ENCODE measurements around the gene B3GAT1. TPM values are rescaled to one million over a fixed set of nuclear protein-coding genes. Genes with fewer than 3 reads are reported as not detected.
"Not testable (repeated sequence)": the region's sequence is repeated elsewhere in the genome, so short reads cannot be mapped to it uniquely, and the experiment has no call there.

B3GAT1 gene
- total and polyA plus RNA-seq, 5 donors, result 0.08 to 0.32 (median 0.23) TPM; not detected in 1

DNA sequence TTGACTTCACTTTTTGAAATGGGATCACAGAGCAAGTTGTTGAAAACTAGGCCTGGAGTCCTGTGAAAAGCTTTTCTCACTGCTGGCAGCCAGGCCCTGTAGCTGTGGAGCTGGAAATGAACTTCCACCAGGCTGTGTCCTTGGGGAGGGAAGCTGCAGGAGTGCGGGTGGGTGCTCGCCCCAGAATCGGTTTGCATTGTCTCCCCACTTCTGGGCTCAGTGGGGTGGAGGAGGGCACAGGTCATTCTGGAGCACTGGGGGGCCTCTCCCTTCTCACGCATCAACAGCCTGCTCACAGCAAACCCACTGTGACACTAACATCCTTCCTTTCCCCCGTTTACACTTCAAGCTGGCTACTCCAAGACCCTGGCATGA, 65.1 kb downstream of the B3GAT1 start:
- intact Hi-C loops (cut with DNase I), result no loop called here
- ATAC-seq, result no peak
- DNase-seq, result no peak
- Histone ChIP-seq H3K4me1 (ENCODE audit: control insufficient read depth, insufficient read depth, low read length) (no peaks in the 10 kb centered on the region), H3K27ac (ENCODE audit: low read length) (no peak overlapping the region), H3K4me3 (ENCODE audit: low read length) (no peak overlapping the region), H3K9me3 (ENCODE audit: control insufficient read depth, low read length) (no peaks in the 10 kb centered on the region), H3K27me3 (ENCODE audit: control insufficient read depth, insufficient read depth) (no peaks in the 10 kb centered on the region)
- 72% methylated on average over 5 of the region's 5 CpGs for whole genome bisulfite sequencing

DNA sequence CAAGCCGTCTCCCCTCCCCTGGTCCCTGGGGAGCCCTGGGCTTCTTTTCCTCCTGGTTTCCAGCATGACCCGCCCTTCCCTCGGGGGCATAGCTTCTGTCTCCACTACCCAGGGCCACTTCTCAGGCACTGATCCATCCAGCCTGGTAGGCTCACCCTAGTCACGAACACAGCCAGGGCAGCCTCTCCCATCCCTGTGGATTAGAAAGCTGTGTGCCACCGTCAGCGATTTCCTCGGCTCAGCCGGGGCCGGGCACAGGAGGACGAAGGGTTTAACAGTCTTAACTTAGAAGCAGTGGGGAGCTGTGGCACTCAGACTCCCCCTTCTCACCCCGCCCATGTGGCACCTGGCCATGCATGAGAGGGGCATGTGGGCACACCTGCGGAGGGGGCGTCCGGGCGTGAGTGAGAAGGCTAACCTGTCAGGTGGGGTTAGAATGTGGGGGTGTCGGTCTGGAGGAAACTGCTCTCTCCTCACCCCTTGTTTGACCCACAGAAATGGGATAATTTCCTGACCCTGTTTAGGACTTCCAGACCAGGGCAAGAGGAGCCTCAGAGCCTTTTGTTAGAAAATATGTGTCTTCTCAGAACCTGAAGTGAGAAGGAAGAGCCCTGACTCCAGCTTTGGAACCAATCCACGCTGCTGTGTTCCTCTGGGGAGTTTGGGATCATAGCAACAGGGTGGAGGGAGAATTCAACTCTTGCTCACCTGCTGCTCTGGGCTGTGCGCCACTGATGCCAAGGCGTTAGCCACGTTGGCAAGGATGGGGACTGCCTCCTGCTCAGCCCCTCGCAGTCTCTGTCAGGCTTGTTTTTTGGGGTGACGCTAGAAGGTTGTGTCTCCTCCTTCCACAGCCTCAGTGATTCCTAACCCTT, 65.7 kb downstream of the B3GAT1 start:
- intact Hi-C loops (cut with DNase I), result no loop called here
- ATAC-seq, result no peak
- Histone ChIP-seq H3K4me3 (ENCODE audit: low read length) (no peak overlapping the region), H3K9me3 (ENCODE audit: control insufficient read depth, low read length) (no peaks in the 10 kb centered on the region), H3K27me3 (ENCODE audit: control insufficient read depth, insufficient read depth) (no peaks in the 10 kb centered on the region), H3K27ac (ENCODE audit: low read length) (no peak overlapping the region), H3K4me1 (ENCODE audit: control insufficient read depth, insufficient read depth, low read length) (no peaks in the 10 kb centered on the region)
- no peak for DNase-seq
- WGBS, result 76% methylated on average over 22 of the region's 22 CpGs

DNA sequence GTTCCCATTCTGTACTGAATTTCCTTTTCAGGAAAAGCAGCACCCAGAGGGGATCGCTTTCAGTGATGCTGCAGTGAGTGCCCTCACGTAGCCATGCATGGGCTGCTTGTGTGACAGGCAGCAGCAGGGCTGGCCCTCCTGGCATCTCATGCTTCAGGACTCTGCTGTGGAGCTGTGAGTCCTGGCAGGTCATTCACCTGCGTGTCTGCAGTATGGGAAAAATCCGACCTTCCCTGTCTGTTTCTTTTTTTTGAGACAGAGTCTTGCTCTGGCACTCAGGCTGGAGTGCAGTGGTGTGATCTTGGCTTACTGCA, 66.8 kb downstream of the B3GAT1 start:
- intact Hi-C loops (cut with DNase I), result no loop called here
- ATAC-seq, result no peak
- H3K4me3 ChIP-seq (ENCODE audit: low read length), result no peak overlapping the region
- H3K9me3 ChIP-seq (ENCODE audit: control insufficient read depth, low read length), result no peaks in the 10 kb centered on the region
- no peak for DNase-seq
- H3K27ac ChIP-seq (ENCODE audit: low read length), result no peak overlapping the region
- H3K4me1 ChIP-seq (ENCODE audit: control insufficient read depth, insufficient read depth, low read length), result no peaks in the 10 kb centered on the region
- WGBS, result 69% methylated on average over 4 of the region's 4 CpGs
- no peaks in the 10 kb centered on the region for H3K27me3 ChIP-seq (ENCODE audit: control insufficient read depth, insufficient read depth)

GRCh38 chr11:134344497-134345236, 67.4 kb downstream of the B3GAT1 start:
- not testable (repeated sequence) for H3K27me3 ChIP-seq (ENCODE audit: control insufficient read depth, insufficient read depth); H3K4me3 ChIP-seq (ENCODE audit: low read length)

DNA sequence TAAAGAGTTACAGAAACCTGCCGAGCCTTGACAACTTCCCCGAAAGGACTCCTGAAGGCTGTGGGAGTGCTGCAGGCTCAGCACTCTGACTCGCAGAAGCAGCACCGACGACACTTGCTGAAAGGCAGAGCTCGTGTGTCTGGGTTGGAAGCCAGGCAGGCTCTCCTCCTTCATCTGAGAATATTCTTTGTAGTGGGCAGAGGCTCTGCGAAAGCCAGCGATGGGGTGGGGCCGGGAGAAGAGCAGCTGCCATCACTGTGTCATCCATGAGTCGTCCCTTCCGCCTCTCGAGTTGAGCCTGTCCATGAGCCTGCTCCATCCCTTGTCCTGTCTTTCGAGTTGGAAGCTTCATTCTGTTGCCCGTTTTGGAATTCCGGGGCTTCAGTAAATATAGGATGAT, 68.4 kb downstream of the B3GAT1 start:
- 72% methylated on average over 15 of the region's 15 CpGs for WGBS
- ATAC-seq (no peak), DNase-seq (no peak)
- Histone ChIP-seq H3K27ac (ENCODE audit: low read length) (no peak overlapping the region), H3K4me3 (ENCODE audit: low read length) (no peak overlapping the region), H3K27me3 (ENCODE audit: control insufficient read depth, insufficient read depth) (no peaks in the 10 kb centered on the region), H3K9me3 (ENCODE audit: control insufficient read depth, low read length) (no peaks in the 10 kb centered on the region), H3K4me1 (ENCODE audit: control insufficient read depth, insufficient read depth, low read length) (no peaks in the 10 kb centered on the region)
- intact Hi-C loops (cut with DNase I), result no loop called here

More at GRCh38 chr11:134344497-134345236, 67.4 kb downstream of the B3GAT1 start:
- DNase-seq; intact Hi-C loops (cut with DNase I); H3K27ac ChIP-seq (ENCODE audit: low read length); H3K9me3 ChIP-seq (ENCODE audit: control insufficient read depth, low read length); H3K4me1 ChIP-seq (ENCODE audit: control insufficient read depth, insufficient read depth, low read length): not testable (repeated sequence)
- ATAC-seq, result peak; percentile 27 to 44
- WGBS, result 85% methylated on average over 27 of the region's 28 CpGs

- H3K9me3 ChIP-seq (ENCODE audit: control insufficient read depth, low read length), result no peaks in the 10 kb centered on the region
- H3K27ac ChIP-seq (ENCODE audit: low read length), result no peak overlapping the region
- ATAC-seq (no peak), DNase-seq (no peak)
- no peaks in the 10 kb centered on the region for H3K4me1 ChIP-seq (ENCODE audit: control insufficient read depth, insufficient read depth, low read length)
- 87% methylated on average over 30 of the region's 30 CpGs for WGBS
- intact Hi-C loops (cut with DNase I), result no loop called here
- no peaks in the 10 kb centered on the region for H3K27me3 ChIP-seq (ENCODE audit: control insufficient read depth, insufficient read depth)
- H3K4me3 ChIP-seq (ENCODE audit: low read length), result no peak overlapping the region
Measured at GRCh38 chr11:134342572-134343340, 69.3 kb downstream of the B3GAT1 start.

GRCh38 chr11:134341805-134342571, 70.1 kb downstream of the B3GAT1 start:
- Histone ChIP-seq H3K9me3 (ENCODE audit: control insufficient read depth, low read length) (no peaks in the 10 kb centered on the region), H3K4me1 (ENCODE audit: control insufficient read depth, insufficient read depth, low read length) (no peaks in the 10 kb centered on the region), H3K4me3 (ENCODE audit: low read length) (no peak overlapping the region), H3K27me3 (ENCODE audit: control insufficient read depth, insufficient read depth) (no peaks in the 10 kb centered on the region), H3K27ac (ENCODE audit: low read length) (no peak overlapping the region)
- WGBS, result 84% methylated on average over 68 of the region's 68 CpGs
- ATAC-seq (no peak), DNase-seq (no peak)
- intact Hi-C loops (cut with DNase I), result no loop called here

- intact Hi-C loops (cut with DNase I), result no loop called here
- Histone ChIP-seq H3K27ac (ENCODE audit: low read length) (no peak overlapping the region), H3K9me3 (ENCODE audit: control insufficient read depth, low read length) (no peaks in the 10 kb centered on the region), H3K27me3 (ENCODE audit: control insufficient read depth, insufficient read depth) (no peaks in the 10 kb centered on the region), H3K4me3 (ENCODE audit: low read length) (no peak overlapping the region), H3K4me1 (ENCODE audit: control insufficient read depth, insufficient read depth, low read length) (no peaks in the 10 kb centered on the region)
- 87% methylated on average over 11 of the region's 11 CpGs for WGBS
- ATAC-seq, result no peak
- DNase-seq, result no peak
Measured at GRCh38 chr11:134340354-134340964, 71.6 kb downstream of the B3GAT1 start.

GRCh38 chr11:134339756-134340155, 72.3 kb downstream of the B3GAT1 start:
- WGBS, result 74% methylated on average over 4 of the region's 4 CpGs
- Histone ChIP-seq H3K4me1 (ENCODE audit: control insufficient read depth, insufficient read depth, low read length) (no peaks in the 10 kb centered on the region), H3K9me3 (ENCODE audit: control insufficient read depth, low read length) (no peaks in the 10 kb centered on the region), H3K27me3 (ENCODE audit: control insufficient read depth, insufficient read depth) (no peaks in the 10 kb centered on the region), H3K27ac (ENCODE audit: low read length) (no peak overlapping the region), H3K4me3 (ENCODE audit: low read length) (no peak overlapping the region)
- intact Hi-C loops (cut with DNase I), result no loop called here
- ATAC-seq, result peak in 1 of 2 donors; percentile 25
- no peak for DNase-seq

DNA sequence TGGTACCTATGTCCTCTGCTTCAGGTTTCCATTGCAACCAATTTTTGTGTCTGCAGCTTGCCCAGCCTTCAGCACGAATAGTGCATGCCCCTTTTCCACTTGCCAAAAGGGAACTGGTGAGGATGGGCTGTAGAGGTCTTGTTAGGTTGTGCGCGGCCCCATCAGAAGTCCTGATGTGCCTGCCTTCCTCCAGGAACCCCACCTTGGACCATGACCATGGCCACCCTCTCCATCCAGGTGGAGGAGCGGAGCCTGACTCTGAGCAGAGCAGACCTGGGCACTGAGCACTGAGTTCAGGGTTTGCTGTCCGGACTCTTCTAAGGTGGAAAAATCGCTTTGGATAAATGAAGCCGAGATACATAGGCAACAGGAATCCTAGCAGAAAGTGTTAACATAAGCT, 73.4 kb downstream of the B3GAT1 start:
- no peak for ATAC-seq
- 89% methylated on average over 7 of the region's 7 CpGs for WGBS
- intact Hi-C loops (cut with DNase I), result no loop called here
- no peak for DNase-seq
- H3K27me3 ChIP-seq (ENCODE audit: control insufficient read depth, insufficient read depth), result no peaks in the 10 kb centered on the region
- no peaks in the 10 kb centered on the region for H3K9me3 ChIP-seq (ENCODE audit: control insufficient read depth, low read length)
- no peaks in the 10 kb centered on the region for H3K4me1 ChIP-seq (ENCODE audit: control insufficient read depth, insufficient read depth, low read length)
- H3K4me3 ChIP-seq (ENCODE audit: low read length), result no peak overlapping the region
- H3K27ac ChIP-seq (ENCODE audit: low read length), result no peak overlapping the region
